Germinal center (tissue), 1 donor: ENCODE results near the gene CDK15.

Experiments used
- DNase-seq: peaks from one replicate; pipeline ENCODE4 v3.0.0; 2012; ENCODE audit warnings: mixed read lengths, low spot score

The CDK15 gene

DNA sequence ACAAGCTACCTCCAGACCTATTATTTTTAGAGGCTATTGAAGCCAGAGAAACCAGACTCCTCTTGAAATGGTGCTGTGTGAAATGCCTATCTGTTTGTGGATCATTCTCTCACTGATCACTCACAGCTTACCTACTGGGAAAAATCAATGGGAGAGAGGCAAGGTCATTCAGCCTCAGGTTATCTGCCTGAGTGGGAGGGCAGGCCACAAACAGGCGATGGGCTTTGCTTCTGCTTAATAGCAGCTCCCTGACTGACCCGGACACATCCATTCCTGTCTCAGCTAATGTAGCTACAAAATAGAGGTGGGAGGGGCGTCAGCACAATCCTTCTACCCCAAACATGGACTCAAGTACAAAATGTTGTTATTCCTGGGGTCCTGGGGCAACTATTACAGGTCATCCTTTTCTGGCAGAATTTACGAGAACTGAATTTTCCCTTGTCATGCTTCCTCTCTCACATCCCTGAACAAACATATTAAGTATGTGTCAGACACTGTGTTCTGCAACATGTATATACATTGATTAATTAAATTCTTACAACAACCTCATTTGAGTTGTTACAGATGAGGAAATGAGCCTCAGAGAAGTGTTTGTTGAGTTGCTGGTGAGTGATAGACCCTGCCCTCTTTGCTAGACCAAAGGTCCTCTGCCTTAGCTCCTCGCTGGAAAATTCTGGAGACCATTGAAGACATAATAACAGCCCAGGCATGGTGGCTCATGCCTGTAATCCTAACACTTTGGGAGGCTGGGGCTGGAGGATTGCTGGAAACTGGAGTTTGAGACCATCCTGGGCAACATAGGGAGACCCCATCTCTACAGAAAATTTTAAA, 60.5 kb downstream of the CDK15 start:
- no peak for DNase-seq

DNA sequence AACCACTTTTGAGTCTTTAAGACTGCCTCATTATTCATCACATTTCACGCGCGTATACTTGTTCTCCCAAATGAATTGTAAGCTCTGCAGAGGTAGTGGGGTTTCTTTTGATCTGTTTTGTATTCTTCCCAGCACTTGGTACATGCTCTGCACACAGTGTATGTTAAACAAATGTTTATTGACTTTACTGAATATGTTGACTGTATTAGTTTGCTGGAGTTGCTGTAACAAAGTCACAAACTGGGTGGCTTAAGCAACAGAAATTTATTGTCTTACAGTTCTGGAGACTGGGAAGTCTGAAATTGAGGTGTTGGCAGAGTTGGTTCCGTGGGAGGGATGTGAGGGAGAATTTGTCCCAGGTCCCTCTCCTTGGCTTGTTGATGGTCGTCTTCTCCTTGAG, 65.1 kb downstream of the CDK15 start:
- DNase-seq: no peak

DNA sequence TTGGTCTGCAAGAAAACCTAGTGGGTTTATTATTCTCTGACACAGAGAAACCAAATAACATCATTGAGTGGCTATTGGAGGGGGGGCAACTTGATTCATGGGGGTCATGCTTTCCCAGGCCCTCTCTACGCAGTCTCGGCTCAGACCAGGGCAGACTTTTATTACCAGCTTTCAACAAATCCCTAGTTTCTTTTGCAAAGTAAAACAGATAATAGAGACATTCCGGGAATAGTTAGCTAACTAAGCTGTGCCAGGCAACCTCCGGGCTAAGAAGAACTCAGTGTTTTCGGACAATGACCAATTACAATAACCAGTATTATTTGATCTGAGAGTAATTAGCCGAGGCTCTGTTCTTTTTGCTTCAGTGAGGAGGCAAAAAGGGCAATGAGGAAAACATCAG, 66.3 kb downstream of the CDK15 start:
- DNase-seq: no peak

DNA sequence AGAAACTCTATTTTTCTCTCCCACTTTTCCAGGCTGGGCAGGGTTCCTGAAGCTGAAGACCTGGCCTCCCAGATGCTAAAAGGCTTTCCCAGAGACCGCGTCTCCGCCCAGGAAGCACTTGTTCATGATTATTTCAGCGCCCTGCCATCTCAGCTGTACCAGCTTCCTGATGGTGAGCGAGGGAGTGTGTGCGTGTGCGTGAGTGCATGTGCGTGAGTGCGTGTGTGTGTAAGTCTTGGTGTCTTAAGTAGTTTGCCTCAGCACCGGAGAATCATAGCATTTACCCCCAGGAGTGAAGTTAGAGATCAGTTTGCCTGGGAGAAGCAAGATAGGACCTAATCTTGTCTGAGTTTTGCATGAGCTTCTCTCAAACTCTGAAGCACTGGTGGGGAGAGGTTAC, 73.7 kb downstream of the CDK15 start:
- no peak for DNase-seq

DNA sequence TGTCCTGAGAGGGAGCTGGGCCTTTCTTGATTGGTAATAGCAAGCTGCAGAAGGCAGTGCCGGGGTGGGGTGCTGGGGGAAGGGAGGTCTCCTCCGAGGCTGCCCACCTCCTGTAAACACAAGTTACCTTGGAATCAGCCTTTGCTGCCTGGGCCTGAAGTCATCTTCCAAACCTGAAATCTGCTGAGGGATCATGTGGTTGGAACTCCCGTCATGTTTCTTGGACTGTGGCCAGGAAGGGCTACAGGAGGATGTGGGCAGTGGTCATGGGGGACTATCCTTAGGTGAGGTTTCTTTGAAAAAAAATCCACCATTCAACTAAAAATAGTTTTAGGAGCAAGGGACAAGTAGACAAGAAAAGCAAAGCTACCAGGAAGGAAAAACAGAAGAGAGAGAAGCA, 74.2 kb downstream of the CDK15 start:
- DNase-seq: no peak

DNA sequence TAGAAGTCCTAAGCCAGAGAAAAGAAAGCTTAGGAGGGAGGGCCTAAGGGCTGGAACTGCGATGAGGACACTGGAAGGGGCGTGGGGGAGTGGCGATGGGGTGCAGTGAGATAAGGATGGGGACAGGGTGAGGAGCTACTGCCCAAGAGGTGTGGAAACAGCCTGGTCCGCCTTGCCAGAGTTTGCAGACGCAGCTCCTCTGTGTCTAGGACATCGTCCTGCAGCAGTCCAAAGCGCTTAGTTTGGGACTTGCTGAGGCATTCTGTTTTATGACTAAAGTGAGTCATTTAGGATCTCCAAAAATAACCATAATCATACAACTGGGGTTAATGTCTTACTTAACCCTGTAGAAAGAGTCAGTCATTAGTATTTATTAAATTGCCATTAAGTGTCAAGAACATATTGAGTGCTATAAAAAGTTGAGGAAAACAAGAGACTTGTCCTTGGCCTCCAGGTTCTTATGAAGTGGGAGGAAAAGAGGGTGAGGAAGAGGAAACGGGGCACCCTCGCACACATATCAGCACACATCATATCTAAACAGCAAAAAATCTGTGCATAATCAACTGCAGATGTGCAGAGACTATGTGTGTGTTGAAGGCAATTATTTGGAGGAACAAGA, 74.8 kb downstream of the CDK15 start:
- no peak for DNase-seq

DNA sequence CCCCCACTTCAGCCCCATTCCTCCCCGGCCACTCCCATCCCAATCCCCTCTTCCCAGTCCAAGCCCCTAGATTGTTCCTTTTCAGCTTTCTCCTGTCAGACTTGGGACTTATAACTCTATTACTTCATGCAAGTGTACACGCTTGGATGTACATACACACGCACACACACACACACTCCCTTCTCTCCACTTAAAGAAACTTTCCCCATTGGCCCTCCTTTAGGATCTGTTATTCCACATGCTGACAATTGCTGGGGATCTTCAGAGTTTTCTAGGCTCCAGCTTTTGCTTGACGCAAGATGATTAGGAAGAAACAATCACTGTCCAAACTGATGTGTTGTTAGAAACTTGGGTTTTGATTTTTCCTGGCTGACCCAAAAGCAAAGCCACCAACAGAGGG, 75.4 kb downstream of the CDK15 start:
- no peak for DNase-seq

DNA sequence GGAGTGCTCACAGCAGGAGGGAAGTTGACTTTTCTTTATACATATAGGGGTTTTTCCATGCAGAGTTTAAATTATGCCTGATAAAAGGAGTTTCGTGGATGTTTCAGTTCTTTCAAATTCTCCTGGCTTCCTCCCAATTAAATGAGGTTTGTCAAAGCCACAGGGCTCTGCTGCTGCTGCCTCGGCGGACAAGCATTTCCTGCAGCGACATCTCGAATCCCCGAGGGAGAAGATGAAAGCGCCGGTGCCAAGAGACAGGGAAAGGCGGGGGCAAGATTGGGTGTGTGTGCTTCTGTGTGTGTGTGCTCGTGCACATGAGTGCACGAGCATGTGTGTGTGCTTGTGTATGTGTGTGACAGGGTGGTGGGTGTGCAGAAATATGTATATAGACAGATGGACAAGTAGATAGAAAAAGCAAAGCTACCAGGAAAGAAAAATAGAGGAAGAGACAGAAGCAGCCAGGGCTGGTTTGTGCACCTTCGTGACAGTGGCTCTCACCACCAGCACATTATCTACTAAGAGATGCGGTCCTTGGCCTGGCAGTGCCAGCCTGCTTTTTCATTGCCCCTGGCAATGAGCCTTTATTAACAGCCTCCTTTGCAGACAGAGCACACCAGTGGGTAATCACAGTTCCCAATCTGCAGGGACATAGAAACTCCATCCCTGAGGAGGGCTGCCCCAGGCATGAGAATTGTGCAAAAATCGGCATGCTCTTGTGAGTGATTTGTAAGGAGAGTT, 76.2 kb downstream of the CDK15 start:
- DNase-seq: no peak

DNA sequence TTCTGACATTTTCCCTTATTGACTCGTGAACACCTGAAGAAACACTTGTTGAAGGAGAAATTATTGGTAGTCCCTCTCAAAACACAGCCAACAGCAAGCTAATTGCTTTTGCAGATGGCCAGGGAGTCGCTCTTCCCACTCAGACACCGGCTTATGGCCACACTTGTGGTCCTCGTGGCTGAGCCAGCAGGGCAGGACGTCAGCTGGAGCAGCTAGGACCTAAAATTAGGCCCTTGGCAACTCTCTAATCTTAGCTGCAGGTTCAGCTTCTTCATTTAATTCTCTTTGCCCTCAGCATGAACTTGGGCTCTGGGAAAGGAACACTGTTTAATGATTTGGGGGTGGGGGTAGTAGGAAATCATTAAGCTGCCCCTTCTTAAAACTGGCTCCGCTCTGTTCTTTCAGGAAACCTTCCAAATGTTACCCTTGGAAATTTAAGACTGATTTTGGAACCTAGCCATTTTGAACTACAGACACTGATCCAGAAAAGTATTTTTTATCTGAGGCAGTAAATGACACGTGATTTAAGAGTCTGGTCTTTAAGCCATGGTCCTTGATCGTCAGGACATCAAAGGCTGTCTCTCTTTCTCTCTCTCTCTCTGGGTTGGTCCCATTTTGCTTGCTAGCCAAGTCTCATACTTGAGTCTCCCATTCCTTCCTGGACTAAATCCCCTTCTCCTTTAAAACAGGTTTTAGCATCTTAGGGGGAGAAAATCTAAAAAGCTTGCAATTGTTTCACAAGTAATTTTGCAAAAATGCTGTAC, 77.5 kb downstream of the CDK15 start:
- no peak for DNase-seq

DNA sequence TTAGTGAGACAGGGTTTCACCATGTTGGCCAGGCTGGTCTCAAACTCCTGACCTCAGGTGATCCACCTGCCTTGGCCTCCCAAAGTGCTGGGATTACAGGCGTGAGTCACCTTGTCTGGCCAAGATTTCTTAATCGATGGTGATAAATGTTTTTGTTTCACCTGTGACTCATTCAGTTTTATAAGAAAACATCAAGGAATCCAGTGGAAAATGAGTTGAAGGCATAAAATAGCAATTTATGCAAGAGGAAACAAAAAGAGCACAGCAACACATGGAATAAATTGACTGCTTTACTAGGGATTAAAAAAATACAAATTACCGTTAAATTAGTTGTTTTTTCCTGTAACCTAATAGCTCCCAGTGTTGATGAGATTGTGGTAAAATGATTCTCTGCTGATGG, 80.2 kb downstream of the CDK15 start:
- no peak for DNase-seq

DNA sequence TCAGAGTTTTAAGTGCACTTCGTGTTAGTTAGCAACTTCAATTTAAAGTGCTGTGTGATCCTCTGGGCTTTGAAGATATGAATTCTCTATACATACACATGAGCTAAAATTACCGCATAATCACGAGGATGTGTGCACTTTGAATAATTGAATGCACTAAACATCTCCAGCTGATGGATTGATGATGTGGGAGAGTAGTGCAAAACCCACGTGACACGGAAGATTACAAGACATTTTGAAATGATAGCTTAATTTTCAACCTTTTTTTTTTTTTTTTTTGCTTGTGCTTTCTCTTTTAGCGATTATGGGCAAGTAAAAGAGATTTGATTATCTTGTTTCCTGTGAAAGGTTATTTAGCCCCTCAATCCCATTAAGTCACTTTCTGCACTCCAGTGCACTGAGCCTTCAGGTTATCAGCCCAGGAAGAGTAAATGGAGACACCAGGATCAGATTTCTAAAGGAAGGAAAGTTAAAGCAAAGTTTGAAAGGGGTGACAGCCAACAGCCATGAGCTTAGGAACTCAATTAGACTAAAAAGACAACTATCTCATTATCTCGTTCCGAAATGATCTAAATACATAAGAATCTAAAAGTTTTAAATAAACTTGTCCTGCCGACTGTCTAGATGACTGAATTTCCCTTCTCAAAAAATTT, 81.6 kb downstream of the CDK15 start:
- no peak for DNase-seq

DNA sequence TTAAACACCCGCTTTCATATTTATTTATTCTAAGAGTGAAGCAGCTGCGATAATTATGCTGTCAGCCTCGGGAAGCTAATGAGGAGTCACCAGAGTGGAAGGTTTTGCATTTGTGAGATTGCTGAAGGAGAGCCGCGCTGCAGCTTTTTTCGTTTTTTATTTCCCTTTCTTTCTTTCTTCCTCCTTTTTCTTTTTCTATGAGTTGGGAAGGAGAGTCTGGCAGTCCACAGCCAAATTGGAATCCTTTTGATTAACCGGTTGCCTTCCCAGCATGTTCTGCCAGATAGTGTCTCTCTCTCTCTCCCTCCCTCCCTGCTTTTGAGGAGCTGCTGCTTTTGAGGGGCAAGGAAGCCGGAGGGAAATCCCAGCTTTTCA, 82.1 kb downstream of the CDK15 start:
- DNase-seq: no peak

DNA sequence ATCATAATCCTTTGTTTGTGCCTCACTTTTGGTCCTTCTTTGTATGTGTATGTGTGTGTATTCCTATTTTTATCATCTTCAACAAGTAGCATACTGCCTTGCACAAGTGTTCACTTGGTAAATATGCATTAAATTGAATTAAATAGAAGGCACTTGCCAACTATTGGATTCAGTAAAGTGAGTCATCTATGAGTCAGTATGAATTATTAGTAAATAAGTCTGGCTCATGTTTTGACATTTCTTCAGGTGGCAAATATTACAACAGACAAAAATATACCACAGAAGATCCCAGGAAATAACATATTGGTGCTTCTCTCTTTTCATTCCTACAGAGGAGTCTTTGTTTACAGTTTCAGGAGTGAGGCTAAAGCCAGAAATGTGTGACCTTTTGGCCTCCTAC, 84.1 kb downstream of the CDK15 start:
- no peak for DNase-seq

DNA sequence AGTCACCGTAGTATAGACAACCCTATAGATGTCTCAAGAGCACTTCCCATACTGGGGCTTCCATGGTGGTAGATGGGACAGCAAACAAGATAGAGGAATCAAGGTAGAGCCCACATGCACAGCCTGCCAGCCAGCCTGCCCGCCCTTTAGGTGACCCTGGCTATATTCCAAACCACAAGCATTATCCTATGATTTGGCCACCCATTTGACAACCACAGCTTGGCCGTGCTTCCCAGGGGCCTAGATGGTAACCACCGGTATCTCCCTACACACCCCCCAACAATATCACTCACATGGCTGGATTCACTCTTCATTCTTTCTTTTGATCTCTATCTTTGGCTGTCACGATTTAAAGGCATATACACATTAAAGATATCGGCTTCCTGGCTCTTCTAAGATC, 85.3 kb downstream of the CDK15 start:
- DNase-seq: no peak

DNA sequence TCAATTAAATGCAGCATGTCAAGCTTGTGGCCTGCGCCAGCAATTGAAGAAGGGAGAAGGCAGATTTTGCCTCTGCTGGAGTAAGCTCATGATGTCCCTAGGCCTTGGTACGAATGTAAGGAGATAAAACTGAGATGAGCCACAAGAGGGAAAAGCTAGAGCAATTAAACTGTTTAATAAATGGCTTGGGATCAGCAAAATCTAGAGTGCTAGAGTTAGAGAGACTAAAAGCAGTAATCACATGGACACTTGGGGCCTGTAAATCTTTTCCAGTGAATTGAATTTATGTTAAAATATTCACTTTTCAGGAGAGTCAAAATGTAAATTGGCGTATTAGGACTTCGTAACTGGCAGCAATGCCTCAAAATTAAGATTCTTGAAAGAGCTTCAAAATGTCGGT, 86.2 kb downstream of the CDK15 start:
- no peak for DNase-seq

DNA sequence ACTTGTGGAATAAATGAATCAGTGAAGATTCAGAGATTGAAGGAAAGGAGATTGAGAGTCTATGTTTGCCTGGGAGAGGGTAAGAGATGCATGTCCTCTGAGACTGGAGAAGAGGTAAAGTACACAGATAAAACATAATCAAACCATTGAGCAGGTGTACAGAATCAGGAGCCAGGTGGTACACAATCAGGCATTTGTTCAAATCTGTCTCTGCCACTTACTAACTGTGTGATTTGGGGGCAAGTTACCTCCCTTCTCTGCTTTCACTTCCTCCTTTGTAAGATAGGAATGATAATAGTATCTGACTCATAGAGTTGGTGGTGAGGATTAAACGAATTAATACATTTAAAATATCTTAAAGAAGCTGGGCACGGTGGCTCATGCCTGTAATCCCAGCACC, 94.0 kb downstream of the CDK15 start:
- DNase-seq: no peak

DNA sequence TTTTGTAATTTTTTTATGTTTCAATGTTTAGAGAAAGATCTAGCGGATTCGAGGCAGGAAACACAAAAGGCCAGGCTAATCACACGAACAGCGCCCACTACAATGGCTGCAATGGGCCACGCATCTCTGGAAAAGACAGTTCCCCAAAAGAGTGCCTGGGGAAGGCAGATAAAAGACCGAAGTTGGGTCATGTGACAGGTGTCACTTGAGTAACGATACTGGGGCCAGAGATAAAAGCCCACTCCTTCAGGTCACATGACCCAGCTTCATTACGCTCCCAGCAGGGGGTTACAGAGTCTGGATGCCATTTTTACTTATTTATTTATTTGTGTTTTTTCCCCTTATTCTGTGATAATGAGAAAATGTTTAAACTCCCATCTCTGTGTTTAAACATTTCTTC, 95.4 kb downstream of the CDK15 start:
- no peak for DNase-seq

DNA sequence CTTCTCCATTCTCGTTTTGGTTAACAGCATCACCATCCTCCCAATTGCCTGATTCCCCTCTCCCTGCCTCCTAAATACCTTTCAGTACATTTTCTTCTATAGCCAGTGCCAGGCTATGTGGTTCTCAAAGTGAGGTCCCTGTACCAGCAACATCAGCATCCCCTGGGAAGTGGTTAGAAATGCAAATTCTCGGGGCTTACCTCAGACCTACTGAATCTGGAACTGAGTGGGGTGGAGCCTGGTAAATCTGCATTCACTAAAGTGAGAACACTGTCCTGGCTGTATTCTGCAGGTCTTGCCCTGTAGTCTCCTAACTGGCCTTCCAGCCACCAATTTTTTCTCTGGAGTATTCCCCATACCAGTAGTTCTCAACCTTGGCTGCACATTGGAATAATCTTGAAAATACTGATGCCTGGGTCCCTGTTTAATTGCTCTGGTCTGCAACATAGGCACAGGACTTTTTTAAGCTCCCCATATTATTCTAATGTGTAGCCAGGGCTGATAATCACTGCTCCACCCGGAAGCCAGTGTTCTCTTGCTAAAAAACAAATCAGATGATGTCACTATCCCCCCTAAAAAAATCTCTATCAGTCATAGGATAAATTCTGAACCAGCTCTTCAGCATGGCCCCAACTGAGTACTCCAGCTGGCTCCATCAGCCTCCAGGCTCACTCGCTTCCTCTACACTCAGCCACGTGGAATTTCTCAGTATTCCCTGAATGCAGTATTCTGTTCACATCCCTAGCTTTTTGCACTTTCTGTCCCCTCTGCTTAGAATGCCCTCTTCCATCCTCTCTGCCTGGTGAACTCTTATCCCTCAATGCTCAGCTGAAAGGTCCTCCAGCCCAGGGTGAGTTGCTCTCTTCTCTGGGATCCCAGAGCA, 98.4 kb downstream of the CDK15 start:
- no peak for DNase-seq

DNA sequence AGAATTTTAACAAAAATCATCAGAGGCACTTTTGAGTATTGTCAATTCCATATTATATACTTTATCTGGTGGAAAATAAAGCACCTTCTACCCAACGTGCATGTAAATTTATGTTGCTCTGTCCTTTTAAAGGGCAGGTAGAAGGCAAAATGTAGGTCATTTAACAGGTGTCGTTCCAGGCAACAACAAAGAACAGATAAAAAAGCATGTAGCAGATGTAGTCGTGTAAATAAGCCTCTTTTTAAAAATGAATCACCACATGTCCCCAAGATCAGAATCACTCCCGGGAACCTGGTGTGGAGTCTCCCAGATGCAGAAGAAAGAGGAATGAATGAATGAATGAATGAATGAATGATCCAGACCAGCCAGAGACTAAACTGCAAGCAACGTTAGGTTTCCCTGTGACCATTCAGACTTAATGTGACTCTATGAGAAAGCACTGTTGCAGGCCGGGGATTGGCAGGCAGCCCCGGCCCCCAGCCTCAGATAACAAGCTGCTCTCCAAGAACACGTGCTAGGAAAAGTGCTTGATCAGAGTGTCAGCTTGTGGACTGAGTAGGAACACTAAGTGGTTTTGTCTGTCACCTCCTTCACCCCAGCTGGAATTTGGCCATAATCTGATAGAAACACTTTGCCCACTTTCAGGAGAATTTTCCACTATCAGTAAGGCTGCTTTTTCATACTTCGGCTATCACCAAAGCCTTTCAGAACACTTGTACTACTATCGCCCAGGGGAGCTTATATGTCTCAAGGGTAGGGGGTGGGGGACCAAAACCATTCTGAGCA, 100.6 kb downstream of the CDK15 start:
- DNase-seq: no peak

DNA sequence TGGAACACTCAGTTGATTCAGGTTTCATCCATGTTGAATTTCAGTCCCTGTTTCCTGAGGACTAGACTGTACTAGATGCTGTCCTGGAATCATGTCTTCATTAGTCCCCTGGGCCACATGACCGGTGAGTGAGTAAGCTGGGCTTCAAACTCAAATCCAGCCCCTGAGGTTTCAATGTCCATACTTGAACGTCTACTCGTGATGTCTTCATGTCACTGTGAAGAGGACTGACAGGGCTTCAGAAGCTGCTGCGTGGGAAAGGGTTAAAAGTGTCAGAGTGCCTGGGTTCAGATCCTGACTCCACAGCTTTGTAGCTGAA, 101.2 kb downstream of the CDK15 start:
- DNase-seq: no peak
